Mucosa of stomach (tissue), 1 donor: ENCODE measurements around the gene PLOD2.
A peak's percentile ranks its signal among the peaks of the same experiment; 100 is the strongest.

Source experiments
- H3K27me3 ChIP-seq: one replicate; pipeline ENCODE4 v1.7.0; 2013; ENCODE audit warnings: mild to moderate bottlenecking, low read length; ENCODE audit not compliant: control insufficient read depth, insufficient read depth
- H3K36me3 ChIP-seq: one replicate; pipeline ENCODE4 v1.7.0; 2013; ENCODE audit warnings: low read length; ENCODE audit not compliant: control insufficient read depth, insufficient read depth
- H3K4me1 ChIP-seq: one replicate; pipeline ENCODE4 v1.7.0; 2013; ENCODE audit warnings: mild to moderate bottlenecking, low read length; ENCODE audit not compliant: control insufficient read depth, insufficient read depth
- H3K4me3 ChIP-seq: one replicate; pipeline ENCODE4 v1.7.0; 2013; ENCODE audit warnings: low read length
- H3K9ac ChIP-seq: one replicate; pipeline ENCODE4 v1.7.0; 2013; ENCODE audit warnings: mild to moderate bottlenecking, low read length, moderate library complexity
- H3K9me3 ChIP-seq: one replicate; pipeline ENCODE4 v1.7.0; 2013; ENCODE audit warnings: mild to moderate bottlenecking, low read length, moderate library complexity; ENCODE audit not compliant: control insufficient read depth
- donor health status: Pancreatic carcinoma.

Gene PLOD2

DNA sequence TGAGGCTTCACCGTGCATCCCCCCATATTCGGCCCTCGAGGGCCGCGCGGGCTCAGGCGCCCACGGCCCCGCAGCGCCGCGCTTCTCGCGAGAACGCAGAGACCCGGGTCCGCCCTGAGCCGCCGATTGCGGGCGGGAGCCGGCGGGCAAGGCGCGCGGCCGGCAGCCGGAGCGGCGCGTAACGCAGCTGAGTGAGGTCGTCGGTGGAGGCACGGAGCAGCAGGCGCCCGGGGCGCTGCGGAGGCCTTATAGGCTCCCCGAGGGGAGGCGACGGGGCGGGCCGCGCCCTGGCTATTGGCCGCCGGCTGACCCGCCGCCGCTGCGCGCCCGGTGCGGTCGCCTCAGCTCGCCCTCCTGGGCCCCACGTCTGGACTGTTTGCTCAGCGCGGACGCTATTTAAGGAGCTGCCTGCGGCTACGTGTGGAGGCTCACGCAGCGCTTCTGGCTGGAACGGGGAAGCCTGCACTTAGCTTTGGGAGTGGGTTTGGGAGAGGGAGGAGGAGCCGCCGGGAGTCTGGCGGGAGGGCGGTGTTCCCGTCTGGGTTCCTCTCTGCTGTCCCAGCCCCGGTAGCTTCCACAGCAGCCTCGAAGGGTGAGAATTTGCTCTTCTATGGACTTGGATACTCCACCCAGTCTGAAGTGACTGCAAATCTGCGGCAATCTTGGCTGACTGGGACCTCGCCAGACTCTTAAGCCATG is at the start of gene PLOD2:
TSS of gene PLOD2 (minus strand) at position 221 of the 699 bp plus-strand sequence. CDS start at position 26, 195 bp downstream.
- H3K4me1 ChIP-seq: peaks cover 9% of the 10 kb centered on the region
- no peaks in the 10 kb centered on the region for H3K36me3 ChIP-seq
- peak within 1 kb of the TSS; percentile 66 for H3K9ac ChIP-seq
- peak within 1 kb of the TSS; percentile 65 for H3K4me3 ChIP-seq
- H3K27me3 ChIP-seq: peaks cover 11% of the 10 kb centered on the region
- H3K9me3 ChIP-seq: no peaks in the 10 kb centered on the region

DNA sequence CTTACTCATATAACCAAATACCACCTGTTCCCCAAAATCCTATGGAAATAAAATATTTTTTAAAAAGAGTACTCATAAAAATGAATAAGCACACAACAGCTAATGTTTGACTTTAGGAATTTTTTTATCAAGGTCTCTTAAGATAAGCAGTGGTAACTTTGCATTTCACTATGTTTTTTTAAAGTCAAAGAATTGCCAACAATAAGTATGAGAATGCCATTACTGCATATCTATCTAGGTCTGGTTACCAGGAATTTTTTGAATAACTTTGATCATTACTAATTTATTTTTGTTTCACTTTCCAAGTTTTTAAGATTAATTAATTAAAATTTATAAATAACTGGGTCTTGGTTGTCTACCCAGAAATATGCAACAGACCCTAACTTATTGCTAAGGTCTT is 48.4 kb upstream of the PLOD2 start:
- no peaks in the 10 kb centered on the region for H3K4me1 ChIP-seq
- no peaks in the 10 kb centered on the region for H3K27me3 ChIP-seq
- no peak overlapping the region for H3K4me3 ChIP-seq
- no peaks in the 10 kb centered on the region for H3K36me3 ChIP-seq
- no peaks in the 10 kb centered on the region for H3K9me3 ChIP-seq
- H3K9ac ChIP-seq: no peak overlapping the region

DNA sequence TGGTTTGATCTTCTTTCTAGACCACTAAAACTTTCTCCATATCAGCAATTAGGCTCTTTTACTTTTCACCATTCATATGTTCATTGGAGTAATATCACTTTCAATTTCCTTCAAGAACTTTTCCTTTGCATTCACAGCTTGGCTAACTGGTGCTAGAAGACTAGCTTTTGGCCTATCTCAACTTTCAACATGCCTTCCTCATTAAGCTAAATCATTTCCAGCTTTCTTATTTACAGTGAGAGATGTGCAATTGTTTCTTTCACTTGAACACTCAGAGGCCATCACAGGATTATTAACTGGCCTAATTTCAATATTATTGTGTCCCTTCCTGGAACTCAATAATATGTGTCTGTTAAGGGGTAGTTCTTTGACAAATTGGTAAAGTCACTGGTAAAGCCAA is 42.8 kb upstream of the PLOD2 start:
- Histone ChIP-seq H3K9ac (no peak overlapping the region), H3K4me3 (no peak overlapping the region), H3K27me3 (no peaks in the 10 kb centered on the region), H3K9me3 (no peaks in the 10 kb centered on the region), H3K36me3 (no peaks in the 10 kb centered on the region), H3K4me1 (no peaks in the 10 kb centered on the region)

DNA sequence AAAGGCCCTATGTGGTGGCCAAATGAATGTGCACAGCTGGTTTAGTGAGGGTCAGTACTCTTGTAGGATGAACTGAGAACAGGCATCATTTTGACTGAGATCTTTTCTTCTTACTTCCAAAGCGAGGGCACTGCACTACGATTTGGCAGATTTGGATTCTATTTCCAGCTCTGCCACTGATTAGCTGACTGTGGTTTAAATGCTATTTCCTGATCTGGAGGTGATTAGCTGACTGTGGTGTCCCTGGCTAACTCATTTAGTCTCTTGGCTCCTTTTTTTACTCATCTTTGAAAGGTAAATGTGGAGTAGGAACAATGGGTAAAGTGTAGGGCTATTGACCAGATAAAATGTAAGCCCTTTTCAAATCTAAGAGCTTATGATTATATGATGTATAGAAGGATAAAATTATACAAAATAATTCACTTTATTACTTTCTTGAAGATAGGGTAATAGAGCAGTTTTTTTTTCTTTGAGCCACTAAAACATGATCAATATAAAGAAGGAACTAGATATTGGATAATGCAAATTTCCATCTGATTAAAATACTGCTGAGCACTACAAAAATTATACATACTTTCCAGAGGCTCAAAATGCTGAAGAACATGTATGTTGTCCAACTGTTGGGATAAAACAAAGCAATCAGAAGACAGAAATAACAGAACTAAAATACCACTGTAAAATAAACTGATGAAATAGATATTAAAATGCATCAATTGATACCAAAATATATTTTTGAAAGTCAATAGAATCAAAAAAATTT is 39.7 kb upstream of the PLOD2 start:
- H3K36me3 ChIP-seq: no peaks in the 10 kb centered on the region
- H3K4me3 ChIP-seq: no peak overlapping the region
- H3K9ac ChIP-seq: no peak overlapping the region
- H3K27me3 ChIP-seq: no peaks in the 10 kb centered on the region
- H3K4me1 ChIP-seq: no peaks in the 10 kb centered on the region
- H3K9me3 ChIP-seq: no peaks in the 10 kb centered on the region

DNA sequence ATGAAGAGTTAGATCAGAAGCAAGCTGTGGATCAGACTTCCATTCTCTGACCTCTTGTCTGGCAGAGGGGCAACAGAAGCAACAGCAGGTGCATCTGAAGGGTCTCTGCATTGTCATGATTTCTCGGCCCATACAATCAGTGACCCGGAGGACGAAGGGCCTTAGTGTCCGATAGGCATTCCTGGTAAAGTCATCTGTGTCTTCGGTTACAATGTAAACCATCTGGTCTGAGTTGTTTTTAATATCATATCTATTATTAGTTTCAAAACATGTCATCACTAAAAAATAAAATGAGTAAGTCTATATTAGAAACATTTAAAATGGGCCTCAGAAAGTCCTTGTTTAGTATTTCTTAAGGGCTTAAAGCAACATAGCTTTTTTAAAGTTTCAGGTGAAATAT is 38.8 kb upstream of the PLOD2 start:
- H3K4me1 ChIP-seq: no peaks in the 10 kb centered on the region
- no peaks in the 10 kb centered on the region for H3K36me3 ChIP-seq
- no peak overlapping the region for H3K4me3 ChIP-seq
- H3K27me3 ChIP-seq: no peaks in the 10 kb centered on the region
- H3K9ac ChIP-seq: no peak overlapping the region
- no peaks in the 10 kb centered on the region for H3K9me3 ChIP-seq

DNA sequence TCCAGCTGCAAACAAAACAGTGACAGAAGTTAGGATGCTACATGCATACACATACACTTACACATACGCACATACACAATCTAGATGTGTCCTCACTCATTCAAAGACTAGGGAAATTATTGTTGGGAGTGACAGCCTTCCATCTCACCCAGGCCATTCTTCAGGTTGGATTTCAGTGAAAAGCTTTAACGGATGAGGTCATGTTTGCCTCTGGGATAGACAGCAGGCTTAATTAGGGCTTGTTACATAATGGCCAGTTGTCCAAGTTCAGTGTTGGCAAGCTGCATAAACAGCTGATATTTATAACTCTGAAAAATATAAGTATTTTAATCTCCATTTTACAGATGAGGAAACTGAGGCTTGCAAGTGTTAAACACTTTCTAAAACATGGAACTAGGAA is 35.8 kb upstream of the PLOD2 start:
- Histone ChIP-seq H3K4me1 (no peaks in the 10 kb centered on the region), H3K9ac (no peak overlapping the region), H3K36me3 (no peaks in the 10 kb centered on the region), H3K4me3 (no peak overlapping the region), H3K9me3 (no peaks in the 10 kb centered on the region), H3K27me3 (no peaks in the 10 kb centered on the region)

DNA sequence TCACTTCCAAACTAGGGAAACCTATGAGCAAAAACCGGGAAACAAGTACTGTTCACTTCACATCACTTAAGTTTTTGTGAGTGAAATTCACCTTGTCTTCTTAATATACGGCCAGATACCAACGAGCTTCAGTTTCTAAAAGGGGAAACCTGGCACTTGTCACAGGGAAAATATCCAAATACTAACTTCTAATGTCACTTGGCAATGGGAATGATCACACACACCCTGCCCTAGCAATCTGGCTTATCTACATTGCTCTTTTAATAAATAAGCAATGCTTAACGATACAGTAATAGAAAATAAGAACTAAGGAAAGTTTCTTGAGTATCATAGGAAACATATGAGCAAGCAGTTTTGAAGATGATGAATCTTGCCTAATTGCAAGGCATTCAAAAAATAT is 34.6 kb upstream of the PLOD2 start:
- no peaks in the 10 kb centered on the region for H3K27me3 ChIP-seq
- H3K4me3 ChIP-seq: no peak overlapping the region
- no peaks in the 10 kb centered on the region for H3K9me3 ChIP-seq

DNA sequence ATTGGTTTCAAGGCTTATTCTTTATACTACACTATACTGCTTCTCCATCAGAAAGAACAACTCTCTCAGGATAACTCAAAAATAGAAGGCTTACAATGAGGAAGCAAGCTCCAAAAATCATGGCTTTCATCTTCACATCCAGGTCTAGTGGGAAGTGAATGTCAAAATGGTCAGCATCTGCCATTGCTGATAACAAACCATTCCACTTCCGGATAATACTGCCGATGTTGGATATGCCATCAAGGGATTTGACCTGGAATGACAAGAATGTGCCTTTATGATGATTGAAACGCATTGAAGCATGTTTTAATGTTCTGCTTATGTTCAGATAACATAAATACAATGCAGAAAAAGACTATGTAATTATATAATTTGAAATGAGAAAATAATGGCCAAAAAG is 34.0 kb upstream of the PLOD2 start:
- H3K36me3 ChIP-seq: no peaks in the 10 kb centered on the region
- no peaks in the 10 kb centered on the region for H3K9me3 ChIP-seq
- H3K9ac ChIP-seq: no peak overlapping the region
- H3K4me1 ChIP-seq: no peaks in the 10 kb centered on the region
- H3K27me3 ChIP-seq: no peaks in the 10 kb centered on the region
- H3K4me3 ChIP-seq: no peak overlapping the region

More for the DNA sequence above, 34.6 kb upstream of the PLOD2 start:
- Histone ChIP-seq H3K36me3 (no peaks in the 10 kb centered on the region), H3K9ac (no peak overlapping the region), H3K4me1 (no peaks in the 10 kb centered on the region)

DNA sequence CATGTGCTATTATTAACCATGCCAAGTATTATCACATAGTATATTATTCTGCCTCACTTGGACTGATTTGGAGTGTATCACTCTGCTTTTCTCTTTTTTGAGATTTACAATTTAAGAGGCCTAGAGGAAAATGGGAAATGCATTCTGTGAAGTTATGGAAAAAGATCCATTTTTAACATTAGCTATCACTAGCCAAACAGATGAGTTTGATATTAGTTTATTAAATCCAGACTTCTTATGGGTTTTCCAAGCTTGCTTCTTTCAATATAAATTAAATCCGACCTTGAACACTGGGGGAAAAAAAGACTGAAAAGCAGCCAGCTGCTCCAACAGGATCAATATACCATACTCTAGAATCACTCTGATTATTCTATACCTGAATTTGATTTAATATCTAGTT is 30.1 kb upstream of the PLOD2 start:
- H3K4me3 ChIP-seq: no peak overlapping the region
- no peak overlapping the region for H3K9ac ChIP-seq
- H3K27me3 ChIP-seq: no peaks in the 10 kb centered on the region
- no peaks in the 10 kb centered on the region for H3K36me3 ChIP-seq
- H3K4me1 ChIP-seq: no peaks in the 10 kb centered on the region
- H3K9me3 ChIP-seq: no peaks in the 10 kb centered on the region

DNA sequence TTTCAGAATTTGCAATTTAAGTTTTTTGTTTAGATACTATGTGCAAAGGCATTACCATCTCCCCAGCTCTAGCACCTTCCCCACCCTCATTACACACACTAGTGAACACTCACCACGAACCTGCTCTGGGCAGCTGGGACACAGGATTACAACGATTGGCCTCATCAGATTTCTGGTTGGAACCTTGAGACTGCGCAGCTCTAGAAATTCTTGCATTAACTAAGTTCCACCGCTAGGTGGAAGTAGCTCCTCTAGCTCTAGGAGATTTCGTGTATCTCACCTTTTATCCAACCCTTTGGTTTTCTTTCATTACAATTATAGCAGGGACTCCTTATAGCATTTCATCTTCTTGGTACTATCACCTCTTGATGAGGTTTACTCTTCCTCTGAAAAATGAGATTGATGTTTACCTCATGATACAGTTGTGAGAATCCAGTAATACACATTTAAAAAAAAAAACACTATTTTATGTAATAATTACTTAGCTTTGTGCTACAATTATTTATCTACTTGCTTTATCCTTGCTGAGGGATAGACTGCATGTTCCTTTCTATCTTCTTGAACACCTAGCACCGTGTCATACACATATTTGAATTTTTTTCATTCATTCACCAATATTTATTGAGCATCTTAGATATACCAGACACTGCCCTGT is 28.7 kb upstream of the PLOD2 start:
- H3K4me1 ChIP-seq: no peaks in the 10 kb centered on the region
- H3K9ac ChIP-seq: no peak overlapping the region
- no peaks in the 10 kb centered on the region for H3K9me3 ChIP-seq
- no peaks in the 10 kb centered on the region for H3K36me3 ChIP-seq
- no peak overlapping the region for H3K4me3 ChIP-seq
- no peaks in the 10 kb centered on the region for H3K27me3 ChIP-seq

DNA sequence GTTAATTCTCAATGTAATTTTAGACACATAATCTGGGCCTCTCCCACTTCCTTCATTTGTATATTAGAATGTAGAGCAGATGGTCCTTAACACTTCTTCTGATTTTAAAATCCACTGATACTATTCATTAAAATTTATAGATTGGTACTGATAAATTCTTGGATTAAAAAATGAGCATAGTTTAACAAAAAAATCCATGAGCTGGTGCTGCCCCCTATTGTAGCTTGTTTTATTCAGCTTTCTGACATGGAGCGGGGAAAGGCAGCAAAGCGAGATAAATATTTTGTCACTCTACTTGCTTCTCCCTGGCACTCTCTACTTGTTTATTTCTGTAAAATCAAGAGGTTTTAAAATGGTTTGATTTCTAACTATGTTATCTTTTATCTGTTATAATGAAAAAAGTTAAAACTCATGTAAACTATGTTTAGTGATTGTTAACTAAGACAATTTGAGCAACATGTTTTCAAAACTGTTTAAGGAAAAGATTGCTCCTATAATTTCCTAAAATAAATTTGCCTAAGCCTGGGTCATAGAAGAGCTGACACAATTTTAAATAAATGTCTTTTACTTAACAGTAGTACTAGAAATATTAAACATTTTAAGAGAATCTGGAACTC is 26.5 kb upstream of the PLOD2 start:
- no peak overlapping the region for H3K9ac ChIP-seq
- H3K4me3 ChIP-seq: no peak overlapping the region
- no peaks in the 10 kb centered on the region for H3K9me3 ChIP-seq
- no peaks in the 10 kb centered on the region for H3K36me3 ChIP-seq
- H3K4me1 ChIP-seq: no peaks in the 10 kb centered on the region
- H3K27me3 ChIP-seq: no peaks in the 10 kb centered on the region
